ENCODE measurements around the gene SEC11A.

Gene SEC11A

DNA sequence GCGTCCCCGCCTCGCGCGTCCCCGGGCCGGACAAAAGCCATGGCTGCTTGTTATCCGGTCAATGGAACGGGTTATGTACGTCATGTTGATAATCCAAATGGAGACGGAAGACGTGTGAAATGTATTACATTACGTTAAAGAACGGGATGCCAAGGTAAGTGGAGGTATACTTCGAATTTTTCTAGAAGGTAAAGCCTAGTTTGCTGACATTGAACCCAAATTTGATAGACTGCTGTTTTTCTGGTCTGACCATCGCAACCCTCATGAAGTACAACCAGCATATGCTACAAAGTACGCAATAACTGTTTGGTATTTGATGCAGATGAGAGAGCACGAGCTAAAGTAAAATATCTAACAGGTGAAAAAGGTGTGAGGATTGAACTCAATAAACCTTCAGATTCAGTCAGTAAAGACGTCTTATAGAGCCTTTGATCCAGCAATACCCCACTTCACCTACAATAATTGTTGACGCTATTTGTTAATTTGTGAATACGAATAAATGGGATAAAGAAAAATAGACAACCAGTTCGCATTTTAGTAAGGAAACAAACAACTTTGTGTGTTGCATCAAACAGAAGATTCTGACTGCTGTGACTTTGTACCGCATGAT, 81.6 kb downstream of the SEC11A start:
- DNase-seq, result no peak

DNA sequence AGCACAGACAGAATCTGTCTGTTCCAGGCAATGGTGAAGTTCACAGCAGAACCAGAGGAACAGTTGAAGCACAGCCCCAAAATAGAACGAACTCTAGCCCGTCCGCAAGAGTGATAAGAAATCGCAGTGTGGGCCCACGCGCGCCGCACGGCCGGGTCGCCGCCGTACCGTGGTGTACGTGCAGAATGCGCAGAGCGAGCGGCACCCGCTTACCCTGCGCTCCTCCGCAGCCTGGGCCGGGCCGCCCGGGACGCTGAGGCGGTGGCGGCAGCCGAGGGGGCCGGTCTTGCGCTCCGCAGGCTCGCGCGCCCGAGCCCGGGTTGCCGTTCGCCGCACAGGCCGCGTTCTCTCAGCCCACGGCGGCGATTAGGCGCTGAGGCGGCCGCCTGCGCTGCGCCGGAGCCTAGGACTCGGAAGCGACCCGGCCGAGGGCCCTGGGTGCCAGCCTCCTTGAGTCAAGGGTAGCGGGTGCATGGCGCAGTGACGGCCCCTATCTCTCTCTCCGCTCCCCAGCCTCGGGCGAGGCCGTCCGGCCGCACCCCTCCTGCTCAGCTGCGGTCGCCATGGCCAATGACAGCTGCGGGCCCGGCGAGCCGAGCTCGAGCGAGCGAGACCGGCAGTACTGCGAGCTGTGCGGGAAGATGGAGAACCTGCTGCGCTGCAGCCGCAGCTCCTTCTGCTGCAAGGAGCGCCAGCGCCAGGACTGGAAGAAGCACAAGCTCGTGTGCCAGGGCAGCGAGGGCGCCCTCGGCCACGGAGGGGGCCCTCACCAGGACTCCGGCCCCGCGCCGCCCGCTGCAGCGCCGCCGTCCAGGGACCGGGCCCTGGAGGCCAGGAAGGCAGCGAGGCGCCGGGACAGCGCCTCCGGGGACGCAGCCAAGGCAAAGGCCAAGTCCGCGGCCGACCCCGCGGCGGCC, 82.4 kb downstream of the SEC11A start:
- peak; percentile 63 for DNase-seq

DNA sequence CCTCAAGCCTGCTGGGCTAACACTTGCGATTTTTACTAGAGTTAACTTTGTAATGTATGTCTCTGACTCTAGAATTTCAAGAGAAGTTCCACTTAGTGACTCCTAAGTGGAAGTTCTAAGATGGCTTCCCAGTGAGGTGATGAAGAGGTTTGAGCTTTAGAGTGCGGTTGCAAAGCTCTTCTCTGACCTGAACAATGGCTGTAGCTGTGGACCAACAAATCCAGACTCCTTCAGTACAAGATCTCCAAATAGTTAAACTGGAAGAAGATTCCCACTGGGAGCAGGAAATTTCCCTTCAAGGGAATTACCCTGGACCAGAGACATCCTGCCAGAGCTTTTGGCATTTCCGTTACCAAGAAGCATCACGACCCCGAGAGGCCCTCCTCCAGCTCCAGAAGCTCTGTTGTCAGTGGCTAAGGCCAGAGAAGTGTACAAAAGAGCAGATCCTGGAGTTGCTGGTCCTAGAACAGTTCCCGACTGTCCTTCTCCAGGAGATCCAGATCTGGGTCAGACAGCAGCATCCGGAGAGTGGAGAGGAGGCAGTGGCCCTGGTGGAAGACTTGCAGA, 84.2 kb downstream of the SEC11A start:
- no peak for DNase-seq

DNA sequence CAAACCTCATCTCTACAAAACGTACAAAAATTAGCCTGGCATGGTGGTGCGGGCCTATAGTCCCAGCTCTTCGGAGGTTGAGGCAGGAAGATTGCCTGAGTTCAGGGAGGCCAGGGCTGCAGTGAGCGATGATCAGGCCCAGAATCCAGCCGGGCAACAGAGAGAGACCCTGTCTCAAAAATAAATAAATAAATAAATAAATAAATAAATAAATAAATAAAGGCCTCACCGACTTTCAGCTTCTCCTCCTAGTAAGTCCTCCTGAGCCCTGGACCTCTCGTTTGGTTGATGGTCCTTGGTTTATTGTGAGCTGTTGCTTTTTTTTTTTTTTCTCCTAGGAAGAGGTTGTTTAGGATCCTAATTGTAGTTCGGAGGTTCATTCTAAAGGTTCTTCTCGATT, 86.9 kb downstream of the SEC11A start:
- no peak for DNase-seq

DNA sequence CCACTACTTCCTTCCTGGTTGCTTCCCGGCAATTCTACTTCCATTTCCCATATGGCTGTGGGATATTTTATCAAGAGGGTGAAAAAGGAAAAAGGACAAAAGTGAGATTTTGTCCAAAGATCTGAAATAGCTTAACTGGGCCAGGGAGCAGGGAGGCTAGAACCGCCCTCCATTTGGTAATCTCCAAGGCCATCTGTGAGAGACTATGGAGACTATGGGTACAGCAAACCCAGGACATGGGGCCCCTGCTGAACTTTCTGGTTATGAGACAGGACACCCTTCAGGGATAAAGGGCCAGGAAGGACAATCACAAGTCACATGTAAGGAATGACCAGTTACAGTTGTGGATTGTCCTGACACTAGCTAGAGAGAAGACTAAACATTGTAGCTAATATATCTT, 90.8 kb downstream of the SEC11A start:
- DNase-seq, result no peak

DNA sequence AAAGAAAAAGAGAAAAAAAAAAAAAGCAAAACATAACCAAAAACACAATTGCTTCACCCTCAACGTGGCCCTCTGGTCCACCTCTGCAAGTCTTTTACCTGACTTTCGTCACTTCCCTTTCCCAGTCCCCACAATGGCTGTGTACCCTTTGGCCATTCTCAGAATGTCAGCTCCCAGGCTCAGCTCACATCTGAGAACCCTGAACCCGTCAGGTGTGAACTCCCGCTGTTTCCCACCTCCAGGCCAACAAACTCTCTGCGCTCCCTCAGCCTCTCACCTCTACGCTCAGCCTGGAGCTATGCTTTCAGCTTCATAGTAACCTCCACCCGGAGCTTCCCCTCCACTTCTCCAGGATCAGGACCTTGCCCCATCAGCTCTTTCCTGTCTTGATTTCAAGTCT, 91.6 kb downstream of the SEC11A start:
- no peak for DNase-seq

DNA sequence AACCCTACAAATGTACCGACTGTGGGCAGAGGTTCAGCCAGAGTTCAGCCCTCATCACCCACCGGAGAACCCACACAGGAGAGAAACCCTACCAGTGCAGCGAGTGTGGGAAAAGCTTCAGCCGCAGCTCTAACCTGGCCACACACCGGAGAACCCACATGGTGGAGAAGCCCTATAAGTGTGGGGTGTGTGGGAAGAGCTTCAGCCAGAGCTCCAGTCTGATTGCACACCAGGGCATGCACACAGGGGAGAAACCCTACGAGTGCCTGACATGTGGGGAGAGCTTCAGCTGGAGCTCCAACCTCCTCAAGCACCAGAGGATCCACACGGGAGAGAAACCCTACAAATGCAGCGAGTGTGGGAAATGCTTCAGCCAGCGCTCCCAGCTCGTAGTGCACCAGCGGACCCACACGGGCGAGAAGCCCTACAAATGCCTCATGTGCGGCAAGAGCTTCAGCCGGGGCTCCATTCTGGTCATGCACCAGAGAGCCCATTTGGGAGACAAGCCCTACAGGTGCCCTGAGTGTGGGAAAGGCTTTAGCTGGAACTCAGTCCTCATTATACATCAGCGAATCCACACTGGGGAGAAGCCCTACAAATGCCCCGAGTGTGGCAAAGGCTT, 94.5 kb downstream of the SEC11A start:
- no peak for DNase-seq

DNA sequence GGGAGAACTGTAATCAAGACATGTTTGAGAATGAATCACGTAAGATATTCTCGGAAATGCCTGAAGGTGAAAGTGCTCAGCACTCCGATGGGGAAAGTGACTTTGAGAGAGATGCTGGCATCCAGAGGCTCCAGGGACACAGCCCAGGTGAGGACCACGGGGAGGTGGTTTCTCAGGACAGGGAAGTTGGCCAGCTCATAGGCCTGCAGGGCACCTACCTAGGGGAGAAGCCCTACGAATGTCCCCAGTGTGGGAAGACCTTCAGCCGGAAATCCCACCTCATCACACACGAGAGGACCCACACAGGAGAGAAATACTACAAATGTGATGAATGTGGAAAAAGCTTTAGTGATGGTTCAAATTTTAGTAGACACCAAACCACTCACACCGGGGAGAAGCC, 95.3 kb downstream of the SEC11A start:
- DNase-seq, result no peak
